DMS79 treated with DMSO at 0.1 percent for 48 hours (cell line): ENCODE results near the gene DNM3.

Experiments
- DNase-seq: peaks from one replicate; lab custom pipeline; 2025; lab: John Stamatoyannopoulos, UW

Gene DNM3

DNA sequence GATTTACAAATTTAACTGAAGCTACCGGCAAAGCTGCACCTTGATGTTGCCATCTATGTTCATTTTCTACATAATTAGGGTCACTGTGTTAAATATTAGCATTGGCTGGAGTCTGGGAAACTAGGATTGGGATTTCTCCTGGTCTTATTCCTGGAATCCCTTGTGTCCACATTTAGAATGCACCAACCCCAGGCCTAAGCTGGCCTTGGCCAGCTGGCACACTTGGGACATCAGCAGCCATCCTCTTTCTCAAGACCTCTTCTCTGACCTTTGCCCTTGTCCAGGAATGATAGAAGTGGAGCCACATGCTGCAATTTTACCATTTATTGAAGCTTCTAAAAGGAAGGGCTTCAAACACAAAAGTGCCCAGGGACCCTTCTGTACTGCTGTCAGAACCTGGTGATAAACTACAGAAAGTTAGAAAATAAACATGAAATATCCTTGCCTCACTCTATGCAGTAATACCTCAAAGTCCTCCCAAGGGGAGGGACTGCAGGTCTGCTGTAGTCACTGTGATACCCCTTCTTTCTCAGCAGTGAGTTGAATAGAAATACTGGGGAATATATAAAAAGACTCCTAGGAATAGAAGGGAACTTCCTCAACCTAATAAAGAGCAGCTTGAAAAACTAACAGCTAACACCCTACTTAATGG, 616.3 kb downstream of the DNM3 start:
- no peak for DNase-seq

- no peak for DNase-seq
Observed at GRCh38 chr1:172460177-172460576, 618.9 kb downstream of the DNM3 start.

DNA sequence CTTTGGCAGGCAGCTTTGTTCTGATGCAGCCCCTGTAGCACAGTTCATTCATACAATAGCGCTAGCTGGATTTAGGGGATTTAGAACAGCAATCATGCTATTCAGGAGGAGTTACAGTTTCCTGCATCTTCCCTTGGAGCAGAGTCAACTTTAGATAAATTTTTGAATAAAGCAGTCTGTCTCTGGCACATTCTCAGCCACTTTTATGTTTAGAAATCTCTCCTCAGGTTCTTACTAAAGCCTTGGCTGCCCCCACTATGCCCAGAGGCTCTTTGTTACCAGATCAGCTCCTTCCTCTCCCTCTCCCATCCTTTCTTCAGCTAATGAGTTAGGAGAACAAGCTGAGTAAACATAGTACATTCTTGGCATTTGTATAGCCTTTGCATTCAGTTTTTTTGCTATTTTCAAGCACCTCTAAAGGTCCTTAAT, 619.6 kb downstream of the DNM3 start:
- DNase-seq, result no peak
